KMS-11 (cell line): ENCODE data around the gene SIK2.
"Not testable (repeated sequence)": the region's sequence is repeated elsewhere in the genome, so short reads cannot be mapped to it uniquely, and the experiment has no call there.

Source experiments
- H2AFZ ChIP-seq: fragments of 200-600 bp; sonication (generic); 2 replicates; pipeline ENCODE4 v1.6.1; 2016; ENCODE audit warnings: antibody characterized with exemption, mixed run types, low read depth
- H3K27ac ChIP-seq: fragments of 200-600 bp; sonication (generic); 2 replicates; pipeline ENCODE4 v1.6.1; 2016; ENCODE audit warnings: mild to moderate bottlenecking, mixed run types
- H3K27me3 ChIP-seq: fragments of 200-600 bp; sonication (generic); 2 replicates; pipeline ENCODE4 v1.6.1; 2017; ENCODE audit warnings: mild to moderate bottlenecking, low read depth, mixed run types, moderate library complexity; ENCODE audit not compliant: insufficient read depth
- H3K36me3 ChIP-seq: fragments of 200-600 bp; sonication (generic); 2 replicates; pipeline ENCODE4 v1.6.1; 2017; ENCODE audit warnings: mild to moderate bottlenecking, mixed run types; ENCODE audit not compliant: insufficient read depth
- H3K4me1 ChIP-seq: fragments of 200-600 bp; sonication (generic); 2 replicates; pipeline ENCODE4 v1.6.1; 2016; ENCODE audit warnings: mild to moderate bottlenecking, low read depth, mixed run types; ENCODE audit not compliant: poor library complexity, severe bottlenecking
- H3K4me2 ChIP-seq: fragments of 200-600 bp; sonication (generic); 2 replicates; pipeline ENCODE4 v1.7.0; 2016; ENCODE audit warnings: mild to moderate bottlenecking, mixed run types
- H3K4me3 ChIP-seq: fragments of 200-600 bp; sonication (generic); IDR thresholded peaks from 2 replicates; pipeline ENCODE4 v1.6.1; 2017; ENCODE audit warnings: low read depth, low read length, mixed read lengths; ENCODE audit not compliant: insufficient read depth
- H3K79me2 ChIP-seq: fragments of 200-600 bp; sonication (generic); 2 replicates; pipeline ENCODE4 v1.6.1; 2016; ENCODE audit warnings: low read depth, mixed run types; ENCODE audit not compliant: insufficient read depth
- H3K9ac ChIP-seq: fragments of 200-600 bp; sonication (generic); 2 replicates; pipeline ENCODE4 v1.6.1; 2016; ENCODE audit warnings: mild to moderate bottlenecking, mixed run types
- H4K20me1 ChIP-seq: fragments of 200-600 bp; sonication (generic); 2 replicates; pipeline ENCODE4 v1.6.1; 2016; ENCODE audit warnings: mild to moderate bottlenecking, mixed run types; ENCODE audit not compliant: insufficient read depth
- CTCF ChIP-seq: fragments of 200-600 bp; sonication (generic); conservative IDR thresholded peaks from 2 replicates; pipeline ENCODE4 v1.6.1; 2017; ENCODE audit warnings: low read depth, mild to moderate bottlenecking, antibody characterized with exemption, low read length, moderate library complexity, mixed read lengths

Gene SIK2

GRCh38 chr11:111655924-111656323 lies 53.7 kb downstream of the SIK2 start:
- Histone ChIP-seq H2AFZ (no peak overlapping the region), H3K9ac (no peak overlapping the region), H3K4me3 (no peak overlapping the region), H3K4me2 (no peak overlapping the region), H3K27ac (no peak overlapping the region), H3K36me3 (no peaks in the 10 kb centered on the region), H3K4me1 (no peaks in the 10 kb centered on the region), H3K27me3 (no peaks in the 10 kb centered on the region), H3K79me2 (no peaks in the 10 kb centered on the region), H4K20me1 (no peaks in the 10 kb centered on the region)
- no peak for TF ChIP-seq CTCF

DNA sequence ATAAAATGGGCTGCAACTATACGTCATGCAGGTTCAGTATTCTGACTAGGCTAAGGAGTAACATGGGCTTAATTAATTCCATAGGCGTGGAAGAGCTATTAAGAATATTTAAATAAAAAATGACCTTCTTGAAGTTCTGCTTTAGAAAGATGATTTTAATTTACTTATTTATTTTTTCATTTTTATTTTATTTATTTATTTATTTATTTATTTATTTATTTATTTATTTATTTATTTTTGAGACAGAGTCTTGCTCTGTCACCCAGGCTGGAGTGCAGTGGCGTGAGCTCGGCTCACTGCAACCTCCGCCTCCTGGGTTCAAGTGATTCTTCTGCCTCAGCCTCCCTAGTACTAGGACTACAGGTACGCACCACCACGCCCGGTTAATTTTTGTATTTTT lies 55.7 kb downstream of the SIK2 start:
- not testable (repeated sequence) for H3K9ac ChIP-seq, H3K27ac ChIP-seq, H4K20me1 ChIP-seq, H2AFZ ChIP-seq, H3K4me3 ChIP-seq, H3K79me2 ChIP-seq, H3K27me3 ChIP-seq, H3K4me2 ChIP-seq, H3K36me3 ChIP-seq, H3K4me1 ChIP-seq

DNA sequence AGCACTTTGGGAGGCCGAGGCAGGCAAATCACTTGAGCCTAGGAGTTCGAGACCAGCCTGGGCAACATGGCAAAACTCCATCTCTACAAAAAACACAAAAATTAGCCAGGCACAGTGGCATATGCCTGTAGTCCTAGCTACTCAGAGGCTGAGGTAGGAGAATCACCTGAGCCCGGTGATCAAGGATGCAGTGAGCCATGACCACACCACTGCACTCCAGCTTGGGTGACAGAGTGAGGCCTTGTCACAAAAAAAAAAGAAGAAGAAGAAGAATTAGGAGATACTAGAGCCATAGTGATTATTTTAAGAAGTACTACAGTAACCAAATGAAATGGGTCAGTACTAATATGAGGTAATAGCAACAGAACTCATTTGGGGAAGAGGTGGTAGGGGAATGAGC lies 56.2 kb downstream of the SIK2 start:
- H3K27me3 ChIP-seq, H3K79me2 ChIP-seq, H4K20me1 ChIP-seq, H3K27ac ChIP-seq, H2AFZ ChIP-seq, H3K4me3 ChIP-seq, H3K4me1 ChIP-seq, H3K36me3 ChIP-seq, H3K9ac ChIP-seq, H3K4me2 ChIP-seq: not testable (repeated sequence)

- no peak for TF ChIP-seq CTCF
- Histone ChIP-seq H3K4me3 (no peak overlapping the region), H3K36me3 (no peaks in the 10 kb centered on the region), H3K4me1 (no peaks in the 10 kb centered on the region), H4K20me1 (no peaks in the 10 kb centered on the region), H3K27ac (no peak overlapping the region), H3K4me2 (no peak overlapping the region), H3K9ac (no peak overlapping the region), H3K27me3 (no peaks in the 10 kb centered on the region), H2AFZ (no peak overlapping the region), H3K79me2 (no peaks in the 10 kb centered on the region)
Observed at GRCh38 chr11:111659201-111660115, 57.2 kb downstream of the SIK2 start.

- Histone ChIP-seq H3K4me1 (no peaks in the 10 kb centered on the region), H3K27ac (no peak overlapping the region), H3K79me2 (no peaks in the 10 kb centered on the region), H3K4me3 (no peak overlapping the region), H2AFZ (no peak overlapping the region), H3K27me3 (no peaks in the 10 kb centered on the region), H3K36me3 (no peaks in the 10 kb centered on the region), H3K4me2 (no peak overlapping the region), H3K9ac (no peak overlapping the region), H4K20me1 (no peaks in the 10 kb centered on the region)
- no peak for TF ChIP-seq CTCF
Observed at GRCh38 chr11:111660822-111661221, 58.6 kb downstream of the SIK2 start.
